KG1 (cell line): ENCODE results near the gene RPN1.

ENCODE experiments used
- DNase-seq: peaks from one replicate; lab custom pipeline; 2025; lab: John Stamatoyannopoulos, UW

RPN1 gene

GRCh38 chr3:128648940-128649663, 1.5 kb downstream of the RPN1 start:
- no peak for DNase-seq

GRCh38 chr3:128648402-128648801, 2.2 kb downstream of the RPN1 start:
- no peak for DNase-seq

- DNase-seq: no peak
Observed at GRCh38 chr3:128647307-128647706, 3.3 kb downstream of the RPN1 start.

GRCh38 chr3:128634075-128634611, 16.5 kb downstream of the RPN1 start:
- no peak for DNase-seq

- DNase-seq: no peak
Observed at GRCh38 chr3:128632301-128632700, 18.3 kb downstream of the RPN1 start.

GRCh38 chr3:128629936-128630335, 20.7 kb downstream of the RPN1 start:
- no peak for DNase-seq

GRCh38 chr3:128625409-128625945, 25.1 kb downstream of the RPN1 start:
- DNase-seq: no peak

- no peak for DNase-seq
Observed at GRCh38 chr3:128624526-128625138, 26.0 kb downstream of the RPN1 start.

- no peak for DNase-seq
Observed at GRCh38 chr3:128623762-128624176, 26.8 kb downstream of the RPN1 start.

- no peak for DNase-seq
Observed at GRCh38 chr3:128621931-128622330, 28.7 kb downstream of the RPN1 start.

- no peak for DNase-seq
Observed at GRCh38 chr3:128621234-128621633, 29.4 kb downstream of the RPN1 start.

- DNase-seq: no peak
Observed at GRCh38 chr3:128620268-128620691, 30.3 kb downstream of the RPN1 start.

GRCh38 chr3:128619146-128619890, 31.3 kb downstream of the RPN1 start:
- DNase-seq: peak; percentile 43

- DNase-seq: no peak
Observed at GRCh38 chr3:128618398-128618726, 32.3 kb downstream of the RPN1 start.

- DNase-seq: peak; percentile 92
Observed at GRCh38 chr3:128617557-128618397, 32.8 kb downstream of the RPN1 start.

GRCh38 chr3:128617270-128617556, 33.4 kb downstream of the RPN1 start:
- no peak for DNase-seq

GRCh38 chr3:128616516-128617269, 33.9 kb downstream of the RPN1 start:
- DNase-seq: peak; percentile 90

- DNase-seq: no peak
Observed at GRCh38 chr3:128614076-128614475, 36.5 kb downstream of the RPN1 start.

- DNase-seq: no peak
Observed at GRCh38 chr3:128613083-128613829, 37.4 kb downstream of the RPN1 start.

GRCh38 chr3:128610451-128611070, 40.1 kb downstream of the RPN1 start:
- DNase-seq: no peak
